Tibial nerve (tissue), 4 donors: ENCODE results near the gene VEGFA. TPM values are rescaled to one million over a fixed set of nuclear protein-coding genes. Genes with fewer than 3 reads are reported as not detected.

Experiments
- DNase-seq, 2 donors: peaks; one replicate each; pipeline ENCODE4 v3.0.0-alpha.2; 2019; ENCODE audit warnings: low spot score in 2 of 2
- H3K27ac ChIP-seq, 4 donors: fragments of 200-600 bp; sonication (generic) in 3 of 4; one replicate each; pipeline ENCODE4 v1.5.1; 2017 to 2019; ENCODE audit warnings: mild to moderate bottlenecking in 1 of 4
- H3K27me3 ChIP-seq, 2 donors: fragments of 200-600 bp; sonication (generic) in 1 of 2; one replicate each; pipeline versions ENCODE4 v1.5.1 to v1.6.0; 2017 to 2019
- H3K36me3 ChIP-seq, 3 donors: fragments of 200-600 bp; sonication (generic); one replicate each; pipeline ENCODE4 v1.5.1; 2018 to 2019
- H3K4me1 ChIP-seq, 4 donors: fragments of 200-600 bp; sonication (generic) in 3 of 4; one replicate each; pipeline ENCODE4 v1.5.1; 2017 to 2019
- H3K4me3 ChIP-seq, 4 donors: fragments of 200-600 bp; sonication (generic) in 3 of 4; one replicate each; pipeline ENCODE4 v1.5.1; 2017 to 2019; ENCODE audit warnings: mild to moderate bottlenecking in 1 of 4, moderate library complexity in 1 of 4
- H3K9me3 ChIP-seq, 4 donors: fragments of 200-600 bp; sonication (generic) in 3 of 4; one replicate each; pipeline ENCODE4 v1.5.1; 2017 to 2019
- CTCF ChIP-seq, 5 experiments: fragments of 200-600 bp in 3 of 5; fragments of 450-650 bp in 2 of 5; sonication (generic) in 3 of 5; IDR thresholded peaks; one replicate each; pipeline ENCODE4 v1.5.1; 2016 to 2019; ENCODE audit warnings: antibody characterized with exemption in 5 of 5, mild to moderate bottlenecking in 3 of 5, moderate library complexity in 2 of 5
- EP300 ChIP-seq, 2 donors: sonication (generic); formaldehyde crosslinking; IDR thresholded peaks; one replicate each; pipeline ENCODE4 v1.6.1; 2017; ENCODE audit warnings: antibody characterized with exemption in 2 of 2, mild to moderate bottlenecking in 1 of 2
- POLR2A ChIP-seq, 2 donors: fragments of 450-650 bp; IDR thresholded peaks; one replicate each; pipeline ENCODE4 v1.6.1; 2017; ENCODE audit warnings: antibody characterized with exemption in 2 of 2, mild to moderate bottlenecking in 2 of 2, moderate library complexity in 2 of 2
- WGBS, 2 donors: methylation state at CpG; one replicate each; pipeline ENCODE4 v1.1.5; 2018; 5-methylcytosine and 5-hydroxymethylcytosine counted together
- total RNA-seq, 4 donors: library from RNA; depleted of rRNA; stranded (reverse); fragments of >200 nt; gene quantifications; one replicate each; pipeline ENCODE4 v1.1.0, GENCODE V29; 2016

Gene VEGFA
- total RNA-seq, 4 donors from 2014 or later = 175 to 220 (median 177) TPM

GRCh38 chr6:43797919-43798318, 27.9 kb downstream of the VEGFA start:
- TF ChIP-seq EP300 (IDR thresholded peaks at IDR 0.05) = no peak
- no peak for TF ChIP-seq POLR2A (IDR thresholded peaks at IDR 0.05)
- TF ChIP-seq CTCF (IDR thresholded peaks at IDR 0.05) = no peak
- WGBS, 2 donors = 87 to 94% methylated on average over 7 to 11 of the region's 11 CpGs
- Histone ChIP-seq H3K27me3 (no peaks in the 10 kb centered on the region), H3K9me3 (no peaks in the 10 kb centered on the region), H3K36me3 (no peaks in the 10 kb centered on the region), H3K4me3 (no peak overlapping the region), H3K4me1 (peaks cover 0 to 11% (median 0%) of the 10 kb centered on the region in 4 donors), H3K27ac (no peak overlapping the region)
- no peak for DNase-seq

GRCh38 chr6:43798688-43799444, 28.9 kb downstream of the VEGFA start:
- no peaks in the 10 kb centered on the region for H3K36me3 ChIP-seq
- no peak overlapping the region for H3K27ac ChIP-seq
- DNase-seq = no peak
- H3K27me3 ChIP-seq = no peaks in the 10 kb centered on the region
- H3K4me1 ChIP-seq = peaks cover 0 to 11% (median 0%) of the 10 kb centered on the region in 4 donors
- WGBS, 2 donors = 80 to 84% methylated on average over 5 to 10 of the region's 10 CpGs
- no peak overlapping the region for H3K4me3 ChIP-seq
- TF ChIP-seq CTCF (IDR thresholded peaks at IDR 0.05) = no peak
- TF ChIP-seq POLR2A (IDR thresholded peaks at IDR 0.05) = no peak
- TF ChIP-seq EP300 (IDR thresholded peaks at IDR 0.05) = no peak
- no peaks in the 10 kb centered on the region for H3K9me3 ChIP-seq

GRCh38 chr6:43799551-43800297, 29.7 kb downstream of the VEGFA start:
- 79 to 91% methylated on average over 6 of the region's 6 CpGs for WGBS, 2 donors
- no peak for DNase-seq

GRCh38 chr6:43800298-43800623, 30.2 kb downstream of the VEGFA start:
- H3K4me3 ChIP-seq = no peak overlapping the region
- no peak for DNase-seq
- no peak overlapping the region for H3K27ac ChIP-seq
- no peaks in the 10 kb centered on the region for H3K27me3 ChIP-seq
- 71 to 76% methylated on average over 3 of the region's 3 CpGs for WGBS, 2 donors
- H3K4me1 ChIP-seq = peaks cover 0 to 11% (median 0%) of the 10 kb centered on the region in 4 donors
- no peaks in the 10 kb centered on the region for H3K9me3 ChIP-seq
- TF ChIP-seq EP300 (IDR thresholded peaks at IDR 0.05) (no peak), CTCF (IDR thresholded peaks at IDR 0.05) (no peak), POLR2A (IDR thresholded peaks at IDR 0.05) (no peak)
- no peaks in the 10 kb centered on the region for H3K36me3 ChIP-seq

More at GRCh38 chr6:43799551-43800297, 29.7 kb downstream of the VEGFA start:
- peaks cover 0 to 11% (median 0%) of the 10 kb centered on the region in 4 donors for H3K4me1 ChIP-seq
- no peak overlapping the region for H3K4me3 ChIP-seq
- H3K27ac ChIP-seq = no peak overlapping the region
- H3K9me3 ChIP-seq = no peaks in the 10 kb centered on the region
- no peak for TF ChIP-seq POLR2A (IDR thresholded peaks at IDR 0.05)
- no peak for TF ChIP-seq CTCF (IDR thresholded peaks at IDR 0.05)
- TF ChIP-seq EP300 (IDR thresholded peaks at IDR 0.05) = no peak
- H3K36me3 ChIP-seq = no peaks in the 10 kb centered on the region
- H3K27me3 ChIP-seq = no peaks in the 10 kb centered on the region
